ENCODE data around the gene AFP. TPM values are rescaled to one million over a fixed set of nuclear protein-coding genes. Genes with fewer than 3 reads are reported as not detected.

The AFP gene
- total RNA-seq, 1 experiment from 2014 or later: 0.40 TPM

DNA sequence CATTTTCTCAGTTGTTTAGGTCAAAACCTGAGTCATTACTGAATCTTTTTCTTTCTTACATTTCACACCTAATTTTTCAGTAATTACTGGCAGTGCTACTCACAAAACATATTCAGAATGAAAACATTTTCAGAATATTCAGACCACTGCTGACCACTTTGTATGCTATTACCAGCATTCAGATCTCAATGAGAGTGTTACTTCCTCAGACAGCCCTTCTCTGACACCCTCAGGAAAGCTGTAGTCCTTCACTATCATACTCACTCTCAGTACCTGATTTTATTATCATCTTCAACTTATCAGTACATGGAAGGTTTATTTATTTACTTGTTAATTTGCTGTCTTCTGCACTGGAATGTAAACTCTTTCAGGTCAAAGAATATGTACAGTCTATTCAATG lies 44.2 kb upstream of the AFP start:
- Histone ChIP-seq H2AFZ (ENCODE audit: low read length) (no peak overlapping the region), H4K20me1 (ENCODE audit: low read length) (no peaks in the 10 kb centered on the region), H3K4me3 (ENCODE audit: low read length) (no peak overlapping the region), H3K79me2 (ENCODE audit: low read length) (no peaks in the 10 kb centered on the region), H3K36me3 (ENCODE audit: low read depth, low read length) (no peaks in the 10 kb centered on the region), H3K4me1 (ENCODE audit: insufficient read depth, low read length) (no peaks in the 10 kb centered on the region), H3K9ac (ENCODE audit: low read length) (no peak overlapping the region), H3F3A (ENCODE audit: low read length, unreplicated experiment) (no peaks in the 10 kb centered on the region), H3K27me3 (ENCODE audit: low read length) (peaks cover 55% of the 10 kb centered on the region), H3K27ac (ENCODE audit: low read length) (no peak overlapping the region), H3K4me2 (ENCODE audit: low read length) (no peak overlapping the region), H3K9me2 (replicated peaks; ENCODE audit: low read length) (no peaks in the 10 kb centered on the region), H3K9me3 (ENCODE audit: low read length) (no peaks in the 10 kb centered on the region)
- intact Hi-C loops (cut with micrococcal nuclease): loop anchor here (5.0 kb wide), 1 partner anchor 39 kb away; no protein-coding TSS in a partner anchor
- ATAC-seq: no peak
- TF ChIP-seq, protein P1, sequence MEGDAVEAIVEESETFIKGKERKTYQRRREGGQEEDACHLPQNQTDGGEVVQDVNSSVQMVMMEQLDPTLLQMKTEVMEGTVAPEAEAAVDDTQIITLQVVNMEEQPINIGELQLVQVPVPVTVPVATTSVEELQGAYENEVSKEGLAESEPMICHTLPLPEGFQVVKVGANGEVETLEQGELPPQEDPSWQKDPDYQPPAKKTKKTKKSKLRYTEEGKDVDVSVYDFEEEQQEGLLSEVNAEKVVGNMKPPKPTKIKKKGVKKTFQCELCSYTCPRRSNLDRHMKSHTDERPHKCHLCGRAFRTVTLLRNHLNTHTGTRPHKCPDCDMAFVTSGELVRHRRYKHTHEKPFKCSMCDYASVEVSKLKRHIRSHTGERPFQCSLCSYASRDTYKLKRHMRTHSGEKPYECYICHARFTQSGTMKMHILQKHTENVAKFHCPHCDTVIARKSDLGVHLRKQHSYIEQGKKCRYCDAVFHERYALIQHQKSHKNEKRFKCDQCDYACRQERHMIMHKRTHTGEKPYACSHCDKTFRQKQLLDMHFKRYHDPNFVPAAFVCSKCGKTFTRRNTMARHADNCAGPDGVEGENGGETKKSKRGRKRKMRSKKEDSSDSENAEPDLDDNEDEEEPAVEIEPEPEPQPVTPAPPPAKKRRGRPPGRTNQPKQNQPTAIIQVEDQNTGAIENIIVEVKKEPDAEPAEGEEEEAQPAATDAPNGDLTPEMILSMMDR (conservative IDR thresholded peaks at IDR 0.05; ENCODE audit: low read depth, low read length): no peak
- TF ChIP-seq EZH2phosphoT487 (IDR thresholded peaks at IDR 0.05; ENCODE audit: borderline replicate concordance, low read length) (no peak), EZH2 (IDR thresholded peaks at IDR 0.05; ENCODE audit: low read length, unreplicated experiment) (no peak)
- CTCF ChIA-PET: no interaction called here
- no peak for DNase-seq
- BruUV-seq (replicated peaks): no TSS peak
- POLR2A ChIA-PET (ENCODE audit: unreplicated experiment): no interaction called here

DNA sequence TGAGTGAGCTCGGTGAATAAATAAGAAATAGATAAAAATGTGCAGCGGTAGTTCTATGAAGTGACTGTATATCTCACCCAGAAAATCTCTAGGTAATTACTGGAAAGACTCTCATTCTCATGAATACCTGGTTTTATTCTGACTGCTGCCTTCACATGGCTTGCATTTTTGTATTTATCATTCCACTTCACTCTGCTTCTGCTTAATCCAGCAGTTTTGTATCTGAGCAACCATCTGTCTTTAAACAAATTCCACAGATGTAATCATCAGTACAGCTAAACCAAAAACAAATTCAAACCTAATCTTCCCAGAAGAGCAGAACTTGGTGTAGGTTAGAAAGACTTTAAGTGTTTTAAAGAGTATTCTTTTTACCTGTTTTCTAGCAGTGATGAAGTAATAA lies 43.1 kb upstream of the AFP start:
- ChIA-PET POLR2A (ENCODE audit: unreplicated experiment) (no interaction called here), CTCF (no interaction called here)
- TF ChIP-seq EZH2 (IDR thresholded peaks at IDR 0.05; ENCODE audit: low read length, unreplicated experiment) (no peak), EZH2phosphoT487 (IDR thresholded peaks at IDR 0.05; ENCODE audit: borderline replicate concordance, low read length) (no peak)
- TF ChIP-seq, protein P1 (conservative IDR thresholded peaks at IDR 0.05; ENCODE audit: low read depth, low read length): no peak
- BruUV-seq (replicated peaks): no TSS peak
- Histone ChIP-seq H4K20me1 (ENCODE audit: low read length) (no peaks in the 10 kb centered on the region), H3K4me3 (ENCODE audit: low read length) (no peak overlapping the region), H3K4me2 (ENCODE audit: low read length) (no peak overlapping the region), H3K36me3 (ENCODE audit: low read depth, low read length) (no peaks in the 10 kb centered on the region), H3F3A (ENCODE audit: low read length, unreplicated experiment) (no peaks in the 10 kb centered on the region), H3K27ac (ENCODE audit: low read length) (no peak overlapping the region), H3K4me1 (ENCODE audit: insufficient read depth, low read length) (no peaks in the 10 kb centered on the region), H3K9ac (ENCODE audit: low read length) (no peak overlapping the region), H3K27me3 (ENCODE audit: low read length) (peaks cover 55% of the 10 kb centered on the region), H3K9me3 (ENCODE audit: low read length) (no peaks in the 10 kb centered on the region), H3K9me2 (replicated peaks; ENCODE audit: low read length) (no peaks in the 10 kb centered on the region), H2AFZ (ENCODE audit: low read length) (no peak overlapping the region), H3K79me2 (ENCODE audit: low read length) (no peaks in the 10 kb centered on the region)
- DNase-seq: no peak
- ATAC-seq: no peak
- intact Hi-C loops (cut with micrococcal nuclease): loop anchor here (5.0 kb wide), 1 partner anchor 41 kb away; no protein-coding TSS in a partner anchor

DNA sequence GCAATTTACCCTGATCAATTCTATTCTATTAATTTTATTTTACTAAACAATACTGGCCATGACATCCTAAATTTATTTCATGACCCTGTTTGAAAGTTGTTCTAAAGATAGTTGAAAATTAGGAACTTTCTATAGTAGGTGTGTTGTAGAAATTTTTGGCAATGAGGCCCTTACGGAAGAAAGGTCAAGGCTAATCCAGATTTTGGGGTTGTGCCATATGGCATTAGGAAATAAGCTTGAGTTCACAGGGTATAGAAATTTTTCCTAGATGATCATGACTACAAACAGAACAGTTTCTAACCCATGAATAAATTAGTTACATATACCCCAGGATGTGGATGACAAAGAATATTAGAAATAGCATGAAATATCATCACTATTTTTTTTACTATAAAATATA lies 39.7 kb upstream of the AFP start:
- no peaks in the 10 kb centered on the region for H3K4me1 ChIP-seq (ENCODE audit: insufficient read depth, low read length)
- intact Hi-C loops (cut with micrococcal nuclease): loop anchor here (5.0 kb wide), 1 partner anchor 51 kb away; no protein-coding TSS in a partner anchor
- H4K20me1 ChIP-seq (ENCODE audit: low read length): no peaks in the 10 kb centered on the region
- no peaks in the 10 kb centered on the region for H3K9me3 ChIP-seq (ENCODE audit: low read length)
- H3K9me2 ChIP-seq (replicated peaks; ENCODE audit: low read length): no peaks in the 10 kb centered on the region
- DNase-seq (no peak), ATAC-seq (no peak)
- no peak overlapping the region for H3K27ac ChIP-seq (ENCODE audit: low read length)
- POLR2A ChIA-PET (ENCODE audit: unreplicated experiment): no interaction called here
- CTCF ChIA-PET: no interaction called here
- no peak overlapping the region for H3K4me3 ChIP-seq (ENCODE audit: low read length)
- no peak overlapping the region for H2AFZ ChIP-seq (ENCODE audit: low read length)
- H3K9ac ChIP-seq (ENCODE audit: low read length): no peak overlapping the region
- TF ChIP-seq, protein P1 (conservative IDR thresholded peaks at IDR 0.05; ENCODE audit: low read depth, low read length): no peak
- no peak for TF ChIP-seq EZH2 (IDR thresholded peaks at IDR 0.05; ENCODE audit: low read length, unreplicated experiment)
- TF ChIP-seq EZH2phosphoT487 (IDR thresholded peaks at IDR 0.05; ENCODE audit: borderline replicate concordance, low read length): no peak
- H3K36me3 ChIP-seq (ENCODE audit: low read depth, low read length): no peaks in the 10 kb centered on the region
- no peak overlapping the region for H3K4me2 ChIP-seq (ENCODE audit: low read length)
- no TSS peak for BruUV-seq (replicated peaks)
- no peaks in the 10 kb centered on the region for H3K79me2 ChIP-seq (ENCODE audit: low read length)
- no peaks in the 10 kb centered on the region for H3F3A ChIP-seq (ENCODE audit: low read length, unreplicated experiment)
- peaks cover 65% of the 10 kb centered on the region for H3K27me3 ChIP-seq (ENCODE audit: low read length)

Measured in PC-3 (cell line).